SJSA1 (cell line): ENCODE measurements around the gene GALK1. TPM values are rescaled to one million over a fixed set of nuclear protein-coding genes. Genes with fewer than 3 reads are reported as not detected.
A peak's percentile ranks its signal among the peaks of the same experiment; 100 is the strongest.

Source experiments
- DNase-seq, 2 experiments: peaks; one replicate each; pipeline ENCODE4 v3.0.0-alpha.2; 2015 to 2020; ENCODE audit warnings: low spot score in 2 of 2, low read depth in 1 of 2
- H3K27ac ChIP-seq: fragments of 250-450 bp; sonication (Bioruptor Pico); 2 replicates; pipeline ENCODE4 v1.5.1; 2020; ENCODE audit warnings: mild to moderate bottlenecking, moderate library complexity
- H3K27me3 ChIP-seq: fragments of 250-450 bp; sonication (Bioruptor Pico); replicated peaks from 2 replicates; pipeline ENCODE4 v1.5.1; 2020; ENCODE audit warnings: mild to moderate bottlenecking, moderate library complexity
- H3K36me3 ChIP-seq: fragments of 250-450 bp; sonication (Bioruptor Pico); 2 replicates; pipeline ENCODE4 v1.5.1; 2020; ENCODE audit warnings: mild to moderate bottlenecking
- H3K4me1 ChIP-seq: fragments of 250-450 bp; sonication (Bioruptor Pico); replicated peaks from 2 replicates; pipeline ENCODE4 v1.6.1; 2021; ENCODE audit warnings: mild to moderate bottlenecking
- H3K4me3 ChIP-seq: fragments of 250-450 bp; sonication (Bioruptor Pico); 2 replicates; pipeline ENCODE4 v1.5.1; 2020; ENCODE audit warnings: mild to moderate bottlenecking
- H3K9me3 ChIP-seq: fragments of 250-450 bp; sonication (Bioruptor Pico); replicated peaks from 2 replicates; pipeline ENCODE4 v1.5.1; 2020; ENCODE audit warnings: mild to moderate bottlenecking
- total RNA-seq: library from RNA; depleted of rRNA; stranded (reverse); fragments of >200 nt; shearing (Covaris generic); gene quantifications from 2 replicates; pipeline ENCODE4 v1.2.3, GENCODE V29; 2014

GALK1 gene
- total RNA-seq, 1 experiment from 2014 or later, result 50.5 TPM

- H3K9me3 ChIP-seq, result no peaks in the 10 kb centered on the region
- H3K36me3 ChIP-seq, result peaks cover 2% of the 10 kb centered on the region; the same call in 1 of the 2 replicates
- no peak for DNase-seq
- H3K4me1 ChIP-seq, result peaks cover 18% of the 10 kb centered on the region
- H3K27me3 ChIP-seq, result no peaks in the 10 kb centered on the region
- no peak overlapping the region for H3K27ac ChIP-seq
- H3K4me3 ChIP-seq, result no peak overlapping the region
These were observed 10.4 kb downstream of the GALK1 start for GRCh38 chr17:75754378-75755204.

GRCh38 chr17:75753514-75754377 lies 11.2 kb downstream of the GALK1 start:
- H3K27me3 ChIP-seq, result no peaks in the 10 kb centered on the region
- peak overlapping the region; percentile 35; the same call in 1 of the 2 replicates for H3K27ac ChIP-seq
- no peaks in the 10 kb centered on the region for H3K9me3 ChIP-seq
- H3K36me3 ChIP-seq, result peaks cover 2% of the 10 kb centered on the region; the same call in 1 of the 2 replicates
- DNase-seq, result peak; percentile 69 to 84
- peaks cover 19% of the 10 kb centered on the region for H3K4me1 ChIP-seq
- H3K4me3 ChIP-seq, result peak overlapping the region; percentile 33

- Histone ChIP-seq H3K9me3 (no peaks in the 10 kb centered on the region), H3K4me1 (peaks cover 19% of the 10 kb centered on the region), H3K27ac (no peak overlapping the region), H3K36me3 (peaks cover 2% of the 10 kb centered on the region; the same call in 1 of the 2 replicates), H3K4me3 (peak overlapping the region; percentile 33), H3K27me3 (no peaks in the 10 kb centered on the region)
- no peak for DNase-seq
These were observed 12.0 kb downstream of the GALK1 start for GRCh38 chr17:75752802-75753513.

GRCh38 chr17:75752405-75752709 lies 12.6 kb downstream of the GALK1 start:
- Histone ChIP-seq H3K4me1 (peaks cover 23% of the 10 kb centered on the region), H3K9me3 (no peaks in the 10 kb centered on the region), H3K27me3 (no peaks in the 10 kb centered on the region), H3K36me3 (peaks cover 2% of the 10 kb centered on the region; the same call in 1 of the 2 replicates), H3K27ac (no peak overlapping the region), H3K4me3 (no peak overlapping the region)
- no peak for DNase-seq

GRCh38 chr17:75751676-75752404 lies 13.2 kb downstream of the GALK1 start:
- Histone ChIP-seq H3K4me1 (peaks cover 23% of the 10 kb centered on the region), H3K36me3 (peaks cover 2% of the 10 kb centered on the region; the same call in 1 of the 2 replicates), H3K9me3 (no peaks in the 10 kb centered on the region), H3K4me3 (no peak overlapping the region), H3K27ac (no peak overlapping the region), H3K27me3 (no peaks in the 10 kb centered on the region)
- DNase-seq, result no peak

GRCh38 chr17:75750661-75751423 lies 14.2 kb downstream of the GALK1 start:
- H3K27me3 ChIP-seq, result no peaks in the 10 kb centered on the region
- no peaks in the 10 kb centered on the region for H3K9me3 ChIP-seq
- no peak overlapping the region for H3K27ac ChIP-seq
- no peak overlapping the region for H3K4me3 ChIP-seq
- peaks cover 2% of the 10 kb centered on the region; the same call in 1 of the 2 replicates for H3K36me3 ChIP-seq
- DNase-seq, result no peak
- H3K4me1 ChIP-seq, result peaks cover 23% of the 10 kb centered on the region

- peaks cover 2% of the 10 kb centered on the region; the same call in 1 of the 2 replicates for H3K36me3 ChIP-seq
- peaks cover 23% of the 10 kb centered on the region for H3K4me1 ChIP-seq
- no peaks in the 10 kb centered on the region for H3K9me3 ChIP-seq
- H3K4me3 ChIP-seq, result no peak overlapping the region
- H3K27me3 ChIP-seq, result no peaks in the 10 kb centered on the region
- DNase-seq, result peak; percentile 69 to 90
- no peak overlapping the region for H3K27ac ChIP-seq
These were observed 15.2 kb downstream of the GALK1 start for GRCh38 chr17:75749545-75750389.

GRCh38 chr17:75748706-75749105 lies 16.3 kb downstream of the GALK1 start:
- Histone ChIP-seq H3K4me3 (no peak overlapping the region), H3K27ac (no peak overlapping the region), H3K27me3 (no peaks in the 10 kb centered on the region), H3K9me3 (no peaks in the 10 kb centered on the region), H3K4me1 (peaks cover 17% of the 10 kb centered on the region), H3K36me3 (peaks cover 2% of the 10 kb centered on the region; the same call in 1 of the 2 replicates)
- no peak for DNase-seq

- Histone ChIP-seq H3K9me3 (no peaks in the 10 kb centered on the region), H3K4me1 (peaks cover 5% of the 10 kb centered on the region), H3K4me3 (no peak overlapping the region), H3K27ac (no peak overlapping the region), H3K27me3 (no peaks in the 10 kb centered on the region), H3K36me3 (no peaks in the 10 kb centered on the region)
- no peak for DNase-seq
These were observed 21.3 kb downstream of the GALK1 start for GRCh38 chr17:75743625-75744206.

- H3K4me3 ChIP-seq, result no peak overlapping the region
- no peaks in the 10 kb centered on the region; the same call in 1 of the 2 replicates for H3K4me1 ChIP-seq
- no peaks in the 10 kb centered on the region for H3K36me3 ChIP-seq
- no peak overlapping the region for H3K27ac ChIP-seq
- no peaks in the 10 kb centered on the region for H3K9me3 ChIP-seq
- no peak for DNase-seq
- no peaks in the 10 kb centered on the region for H3K27me3 ChIP-seq
These were observed 22.7 kb downstream of the GALK1 start for GRCh38 chr17:75742337-75742736.

- H3K9me3 ChIP-seq, result no peaks in the 10 kb centered on the region
- no peak overlapping the region for H3K4me3 ChIP-seq
- no peak overlapping the region for H3K27ac ChIP-seq
- H3K36me3 ChIP-seq, result no peaks in the 10 kb centered on the region
- no peaks in the 10 kb centered on the region for H3K4me1 ChIP-seq
- no peaks in the 10 kb centered on the region for H3K27me3 ChIP-seq
- DNase-seq, result no peak
These were observed 24.3 kb downstream of the GALK1 start for GRCh38 chr17:75740631-75741077.
